ENCODE data around the gene KRTAP10-10.
"Not testable (repeated sequence)": the region's sequence is repeated elsewhere in the genome, so short reads cannot be mapped to it uniquely, and the experiment has no call there.

The KRTAP10-10 gene

GRCh38 chr21:44602463-44602850 is 34.7 kb upstream of the KRTAP10-10 start:
- DNase-seq (ENCODE audit: low spot score), result no peak

- DNase-seq (ENCODE audit: low spot score), result no peak
These were observed 33.9 kb upstream of the KRTAP10-10 start for GRCh38 chr21:44603109-44603875.

GRCh38 chr21:44603911-44604310 is 33.2 kb upstream of the KRTAP10-10 start:
- no peak for DNase-seq (ENCODE audit: low spot score)

GRCh38 chr21:44606495-44606894 is 30.7 kb upstream of the KRTAP10-10 start:
- DNase-seq (ENCODE audit: low spot score), result no peak

- no peak for DNase-seq (ENCODE audit: low spot score)
These were observed 28.0 kb upstream of the KRTAP10-10 start for GRCh38 chr21:44609193-44609592.

- DNase-seq (ENCODE audit: low spot score), result not testable (repeated sequence)
These were observed 26.9 kb upstream of the KRTAP10-10 start for GRCh38 chr21:44610157-44610843.

- no peak for DNase-seq (ENCODE audit: low spot score)
These were observed 25.6 kb upstream of the KRTAP10-10 start for GRCh38 chr21:44611551-44611950.

GRCh38 chr21:44612029-44612486 is 25.1 kb upstream of the KRTAP10-10 start, which contains the start of gene KRTAP10-8:
TSS of gene KRTAP10-8 (plus strand) at chr21:44612079. CDS start at chr21:44612101, 22 bp downstream.
- no peak for DNase-seq (ENCODE audit: low spot score)

GRCh38 chr21:44612669-44613229 is 24.4 kb upstream of the KRTAP10-10 start:
- no peak for DNase-seq (ENCODE audit: low spot score)

- DNase-seq (ENCODE audit: low spot score), result no peak
These were observed 23.6 kb upstream of the KRTAP10-10 start for GRCh38 chr21:44613386-44614155.

GRCh38 chr21:44614161-44614631 is 23.0 kb upstream of the KRTAP10-10 start:
- no peak for DNase-seq (ENCODE audit: low spot score)

GRCh38 chr21:44614961-44615391 is 22.2 kb upstream of the KRTAP10-10 start:
- DNase-seq (ENCODE audit: low spot score), result no peak

- no peak for DNase-seq (ENCODE audit: low spot score)
These were observed 21.7 kb upstream of the KRTAP10-10 start for GRCh38 chr21:44615466-44615865.

GRCh38 chr21:44615911-44616590 is 21.1 kb upstream of the KRTAP10-10 start:
- no peak for DNase-seq (ENCODE audit: low spot score)

GRCh38 chr21:44616591-44616926 is 20.6 kb upstream of the KRTAP10-10 start:
- DNase-seq (ENCODE audit: low spot score), result no peak

- no peak for DNase-seq (ENCODE audit: low spot score)
These were observed 20.1 kb upstream of the KRTAP10-10 start for GRCh38 chr21:44617071-44617501.

GRCh38 chr21:44618504-44618903 is 18.7 kb upstream of the KRTAP10-10 start:
- DNase-seq (ENCODE audit: low spot score), result no peak

GRCh38 chr21:44618909-44619308 is 18.2 kb upstream of the KRTAP10-10 start:
- no peak for DNase-seq (ENCODE audit: low spot score)

GRCh38 chr21:44619886-44620285 is 17.3 kb upstream of the KRTAP10-10 start:
- DNase-seq (ENCODE audit: low spot score), result no peak

- no peak for DNase-seq (ENCODE audit: low spot score)
These were observed 13.6 kb upstream of the KRTAP10-10 start for GRCh38 chr21:44623575-44623974.

GRCh38 chr21:44625756-44626155 is 11.4 kb upstream of the KRTAP10-10 start:
- DNase-seq (ENCODE audit: low spot score), result no peak

Measured in AG08395 (cell line).